Astrocyte of the spinal cord (primary cell): ENCODE measurements around the gene GUCY2D.
A peak's percentile ranks its signal among the peaks of the same experiment; 100 is the strongest.

Source experiments
- DNase-seq: peaks from one replicate; pipeline ENCODE4 v3.0.0; 2011; ENCODE audit warnings: low read depth, low spot score
- H3K4me3 ChIP-seq: 2 replicates; pipeline ENCODE4 v1.5.1; 2011; ENCODE audit warnings: low read depth, mild to moderate bottlenecking, low read length, moderate library complexity
- CTCF ChIP-seq: IDR thresholded peaks from 2 replicates; pipeline ENCODE4 v1.5.1; 2012; ENCODE audit warnings: low read depth, mild to moderate bottlenecking, low read length, inconsistent platforms
- in situ Hi-C: cut with HindIII; loops from 2 replicates; pipeline ENCODE4 v1.10.0; 2017; ENCODE audit warnings: low sequenced_read_pairs

The GUCY2D gene

GRCh38 chr17:7967751-7968150 lies 34.7 kb upstream of the GUCY2D start:
- in situ Hi-C loops = no loop called here
- DNase-seq = no peak
- no peak for TF ChIP-seq CTCF

GRCh38 chr17:7969433-7969832 lies 33.0 kb upstream of the GUCY2D start:
- no peak for DNase-seq
- no peak for TF ChIP-seq CTCF
- no peak overlapping the region for H3K4me3 ChIP-seq
- in situ Hi-C loops = no loop called here

More at GRCh38 chr17:7967751-7968150, 34.7 kb upstream of the GUCY2D start:
- no peak overlapping the region for H3K4me3 ChIP-seq

GRCh38 chr17:7971651-7972050 lies 30.8 kb upstream of the GUCY2D start:
- no peak for DNase-seq
- no peak overlapping the region for H3K4me3 ChIP-seq
- in situ Hi-C loops = no loop called here
- TF ChIP-seq CTCF = no peak

GRCh38 chr17:7972131-7972785 lies 30.2 kb upstream of the GUCY2D start:
- in situ Hi-C loops = no loop called here
- peak; percentile 24 for TF ChIP-seq CTCF
- no peak overlapping the region for H3K4me3 ChIP-seq
- no peak for DNase-seq

GRCh38 chr17:7974638-7975131 lies 27.7 kb upstream of the GUCY2D start:
- in situ Hi-C loops = no loop called here
- H3K4me3 ChIP-seq = no peak overlapping the region
- TF ChIP-seq CTCF = no peak
- no peak for DNase-seq

GRCh38 chr17:7977039-7977438 lies 25.4 kb upstream of the GUCY2D start:
- TF ChIP-seq CTCF = no peak
- in situ Hi-C loops = no loop called here
- no peak for DNase-seq
- no peak overlapping the region for H3K4me3 ChIP-seq
